ENCODE results near the gene ADARB2.

The ADARB2 gene

GRCh38 chr10:1486841-1487687, 250.3 kb downstream of the ADARB2 start:
- TF ChIP-seq, protein P1, sequence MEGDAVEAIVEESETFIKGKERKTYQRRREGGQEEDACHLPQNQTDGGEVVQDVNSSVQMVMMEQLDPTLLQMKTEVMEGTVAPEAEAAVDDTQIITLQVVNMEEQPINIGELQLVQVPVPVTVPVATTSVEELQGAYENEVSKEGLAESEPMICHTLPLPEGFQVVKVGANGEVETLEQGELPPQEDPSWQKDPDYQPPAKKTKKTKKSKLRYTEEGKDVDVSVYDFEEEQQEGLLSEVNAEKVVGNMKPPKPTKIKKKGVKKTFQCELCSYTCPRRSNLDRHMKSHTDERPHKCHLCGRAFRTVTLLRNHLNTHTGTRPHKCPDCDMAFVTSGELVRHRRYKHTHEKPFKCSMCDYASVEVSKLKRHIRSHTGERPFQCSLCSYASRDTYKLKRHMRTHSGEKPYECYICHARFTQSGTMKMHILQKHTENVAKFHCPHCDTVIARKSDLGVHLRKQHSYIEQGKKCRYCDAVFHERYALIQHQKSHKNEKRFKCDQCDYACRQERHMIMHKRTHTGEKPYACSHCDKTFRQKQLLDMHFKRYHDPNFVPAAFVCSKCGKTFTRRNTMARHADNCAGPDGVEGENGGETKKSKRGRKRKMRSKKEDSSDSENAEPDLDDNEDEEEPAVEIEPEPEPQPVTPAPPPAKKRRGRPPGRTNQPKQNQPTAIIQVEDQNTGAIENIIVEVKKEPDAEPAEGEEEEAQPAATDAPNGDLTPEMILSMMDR (IDR thresholded peaks at IDR 0.05; ENCODE audit: low read depth, low read length): no peak
- no peak overlapping the region for H3K4me3 ChIP-seq (ENCODE audit: low read depth, low read length)

GRCh38 chr10:1485357-1485756, 252.0 kb downstream of the ADARB2 start:
- TF ChIP-seq, protein P1 (IDR thresholded peaks at IDR 0.05; ENCODE audit: low read depth, low read length): no peak
- H3K4me3 ChIP-seq (ENCODE audit: low read depth, low read length): no peak overlapping the region

DNA sequence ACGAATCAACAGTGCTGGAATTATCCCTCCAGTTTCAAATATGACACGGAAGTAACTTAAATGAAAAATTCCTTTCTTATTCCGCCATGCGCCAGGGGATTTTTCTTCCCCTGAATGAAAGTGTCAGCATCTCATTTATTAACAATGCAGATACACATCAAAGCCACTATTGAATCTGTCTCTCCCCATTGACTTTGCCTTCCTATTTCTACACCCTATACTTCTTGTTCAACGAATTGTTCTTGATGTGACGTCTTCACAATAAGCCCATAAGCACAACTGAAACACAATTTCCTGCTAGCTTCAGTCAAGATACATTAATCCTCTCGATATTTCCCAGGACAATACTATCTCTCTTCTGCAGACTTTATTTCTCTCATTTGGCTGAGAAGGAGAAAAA, 253.5 kb downstream of the ADARB2 start:
- no peak overlapping the region for H3K4me3 ChIP-seq (ENCODE audit: low read depth, low read length)
- TF ChIP-seq, protein P1 (IDR thresholded peaks at IDR 0.05; ENCODE audit: low read depth, low read length): no peak

DNA sequence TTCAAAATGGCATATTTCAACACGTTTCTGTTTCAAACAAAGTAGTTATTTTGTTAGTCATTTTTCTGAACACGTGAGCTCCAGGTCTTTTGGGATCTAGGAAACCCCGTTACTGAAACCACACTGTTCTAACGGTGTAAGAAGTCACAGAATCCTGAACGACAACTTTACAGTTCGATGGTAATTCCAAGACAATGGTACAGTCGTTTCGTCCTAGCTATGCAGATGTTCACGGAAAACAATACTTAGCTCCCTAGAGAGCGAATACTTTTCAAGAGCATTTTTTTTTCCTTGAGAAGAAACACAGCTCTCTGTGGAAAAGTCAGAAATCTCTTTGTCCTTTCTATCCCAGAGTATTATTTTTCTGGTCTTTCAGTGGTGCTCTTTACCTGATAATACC, 254.1 kb downstream of the ADARB2 start:
- H3K4me3 ChIP-seq (ENCODE audit: low read depth, low read length): no peak overlapping the region
- TF ChIP-seq, protein P1 (IDR thresholded peaks at IDR 0.05; ENCODE audit: low read depth, low read length): no peak

DNA sequence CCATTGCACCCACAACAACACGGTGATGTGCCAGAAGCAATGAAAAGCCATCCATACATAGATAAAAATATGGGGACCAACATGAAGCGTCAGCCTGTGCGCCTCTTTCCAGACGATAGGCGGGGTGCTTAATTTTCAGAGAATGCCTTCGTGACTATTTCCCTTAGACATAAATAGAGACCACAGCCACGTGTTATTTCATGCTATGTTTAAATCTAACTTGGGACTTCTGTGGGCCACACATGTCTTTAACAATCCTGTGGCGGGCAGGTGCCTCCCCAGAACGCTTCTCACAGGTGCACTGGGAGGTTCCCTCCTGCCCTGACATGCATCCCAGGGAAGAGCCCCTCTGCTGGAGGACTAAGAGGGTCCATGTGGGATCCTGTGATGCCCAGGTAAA, 259.7 kb downstream of the ADARB2 start:
- no peak overlapping the region for H3K4me3 ChIP-seq (ENCODE audit: low read depth, low read length)
- TF ChIP-seq, protein P1 (IDR thresholded peaks at IDR 0.05; ENCODE audit: low read depth, low read length): no peak

DNA sequence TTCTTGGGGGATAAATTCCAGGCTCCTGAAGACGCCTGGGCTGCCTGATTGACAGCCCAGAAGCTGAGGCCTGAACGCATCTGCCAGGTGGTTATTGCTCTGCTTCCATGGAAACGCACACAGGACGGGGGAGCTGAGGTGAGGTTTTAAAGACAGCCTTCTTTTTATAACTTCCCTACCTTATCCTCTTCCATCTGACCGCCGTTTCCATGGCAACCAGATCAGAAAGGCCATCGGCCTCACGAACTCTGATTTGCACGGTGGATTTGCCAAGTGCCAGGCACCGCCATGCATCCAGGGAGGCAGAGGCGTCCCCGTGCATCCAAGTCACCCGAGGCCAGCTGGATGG, 260.9 kb downstream of the ADARB2 start:
- TF ChIP-seq, protein P1 (IDR thresholded peaks at IDR 0.05; ENCODE audit: low read depth, low read length): no peak
- H3K4me3 ChIP-seq (ENCODE audit: low read depth, low read length): no peak overlapping the region

GRCh38 chr10:1475771-1476454, 261.4 kb downstream of the ADARB2 start:
- TF ChIP-seq, protein P1 (IDR thresholded peaks at IDR 0.05; ENCODE audit: low read depth, low read length): no peak
- no peak overlapping the region for H3K4me3 ChIP-seq (ENCODE audit: low read depth, low read length)
